ENCODE data around the gene SLC24A5. TPM values are rescaled to one million over a fixed set of nuclear protein-coding genes. Genes with fewer than 3 reads are reported as not detected.

Gene SLC24A5
- total RNA-seq, 1 experiment from 2014 or later = not detected

GRCh38 chr15:48077616-48078184 is 43.1 kb upstream of the SLC24A5 start:
- DNase-seq (ENCODE audit: low spot score) (no peak), ATAC-seq (no peak)
- CTCF ChIA-PET = no interaction called here
- H3K4me1 Mint-ChIP-seq = no peaks in the 10 kb centered on the region
- no peak overlapping the region for H3K27ac Mint-ChIP-seq
- peaks cover 12% of the 10 kb centered on the region for H3K9me3 Mint-ChIP-seq
- POLR2A ChIA-PET = no interaction called here
- H3K36me3 Mint-ChIP-seq = peaks cover 8% of the 10 kb centered on the region; the same call in 1 of the 2 replicates
- no peak overlapping the region for H3K4me3 Mint-ChIP-seq
- H3K27me3 Mint-ChIP-seq (ENCODE audit: low read depth) = no peaks in the 10 kb centered on the region
- TF ChIP-seq HMGA2 (CRISPR knock-in tag; IDR thresholded peaks at IDR 0.05) (no peak), ZNF281 (CRISPR knock-in tag; IDR thresholded peaks at IDR 0.05) (no peak), NFATC4 (CRISPR knock-in tag; IDR thresholded peaks at IDR 0.05) (no peak)

GRCh38 chr15:48084759-48085590 is 35.8 kb upstream of the SLC24A5 start:
- TF ChIP-seq OVOL2 (CRISPR knock-in tag; IDR thresholded peaks at IDR 0.05; ENCODE audit: borderline replicate concordance) (no peak), CREB1 (CRISPR knock-in tag; IDR thresholded peaks at IDR 0.05) (no peak), CTCF (IDR thresholded peaks at IDR 0.05) (peak; percentile 44; the same call in 1 of the 2 replicates), ZNF671 (CRISPR knock-in tag; IDR thresholded peaks at IDR 0.05) (no peak), ATF1 (CRISPR knock-in tag; IDR thresholded peaks at IDR 0.05) (no peak)
- Mint-ChIP-seq H3K9me3 (peaks cover 23% of the 10 kb centered on the region), H3K4me1 (peaks cover 5% of the 10 kb centered on the region), H3K27me3 (ENCODE audit: low read depth) (no peaks in the 10 kb centered on the region; the same call in 1 of the 2 replicates), H3K27ac (no peak overlapping the region), H3K4me3 (no peak overlapping the region), H3K36me3 (peaks cover 14% of the 10 kb centered on the region)
- DNase-seq (ENCODE audit: low spot score) = peak; percentile 14
- ATAC-seq = peak; percentile 97
- POLR2A ChIA-PET = no interaction called here
- CTCF ChIA-PET = interaction anchor here (0.6 to 5.3 kb wide), 65 partner anchors 10 to 1773 kb away, joined by 3 to 97 read pairs (median 4); partner anchors contain the start of gene SEMA6D

GRCh38 chr15:48085591-48085930 is 35.2 kb upstream of the SLC24A5 start:
- H3K27ac Mint-ChIP-seq = no peak overlapping the region
- no peak overlapping the region for H3K4me3 Mint-ChIP-seq
- ChIA-PET POLR2A (no interaction called here), CTCF (interaction anchor here (0.6 to 5.3 kb wide), 63 partner anchors 10 to 1773 kb away, joined by 3 to 97 read pairs (median 4); partner anchors contain the start of gene SEMA6D)
- peaks cover 14% of the 10 kb centered on the region for H3K36me3 Mint-ChIP-seq
- no peak for DNase-seq (ENCODE audit: low spot score)
- peaks cover 23% of the 10 kb centered on the region for H3K9me3 Mint-ChIP-seq
- no peak for ATAC-seq
- peaks cover 5% of the 10 kb centered on the region for H3K4me1 Mint-ChIP-seq
- no peaks in the 10 kb centered on the region; the same call in 1 of the 2 replicates for H3K27me3 Mint-ChIP-seq (ENCODE audit: low read depth)
- TF ChIP-seq ATF2 (CRISPR knock-in tag; IDR thresholded peaks at IDR 0.05; ENCODE audit: borderline replicate concordance, low read depth) = no peak
- no peak for TF ChIP-seq ZSCAN18 (CRISPR knock-in tag; IDR thresholded peaks at IDR 0.05)
- no peak for TF ChIP-seq ZBTB21 (CRISPR knock-in tag; IDR thresholded peaks at IDR 0.05; ENCODE audit: borderline replicate concordance)
- no peak for TF ChIP-seq MYBL2 (CRISPR knock-in tag; IDR thresholded peaks at IDR 0.05)
- TF ChIP-seq E2F1 (CRISPR knock-in tag; IDR thresholded peaks at IDR 0.05) = no peak
- TF ChIP-seq ELF4 (CRISPR knock-in tag; IDR thresholded peaks at IDR 0.05; ENCODE audit: low read depth) = no peak
- no peak for TF ChIP-seq SP1 (CRISPR knock-in tag; conservative IDR thresholded peaks at IDR 0.05)
- no peak for TF ChIP-seq ZMAT4 (CRISPR knock-in tag; IDR thresholded peaks at IDR 0.05)
- no peak for TF ChIP-seq ZBTB43 (CRISPR knock-in tag; IDR thresholded peaks at IDR 0.05)

Data from WTC11 (cell line).